ENCODE measurements around the gene NIBAN1.

GRCh38 chr1:184929711-184930202, 44.6 kb downstream of the NIBAN1 start:
- TF ChIP-seq, protein P1, sequence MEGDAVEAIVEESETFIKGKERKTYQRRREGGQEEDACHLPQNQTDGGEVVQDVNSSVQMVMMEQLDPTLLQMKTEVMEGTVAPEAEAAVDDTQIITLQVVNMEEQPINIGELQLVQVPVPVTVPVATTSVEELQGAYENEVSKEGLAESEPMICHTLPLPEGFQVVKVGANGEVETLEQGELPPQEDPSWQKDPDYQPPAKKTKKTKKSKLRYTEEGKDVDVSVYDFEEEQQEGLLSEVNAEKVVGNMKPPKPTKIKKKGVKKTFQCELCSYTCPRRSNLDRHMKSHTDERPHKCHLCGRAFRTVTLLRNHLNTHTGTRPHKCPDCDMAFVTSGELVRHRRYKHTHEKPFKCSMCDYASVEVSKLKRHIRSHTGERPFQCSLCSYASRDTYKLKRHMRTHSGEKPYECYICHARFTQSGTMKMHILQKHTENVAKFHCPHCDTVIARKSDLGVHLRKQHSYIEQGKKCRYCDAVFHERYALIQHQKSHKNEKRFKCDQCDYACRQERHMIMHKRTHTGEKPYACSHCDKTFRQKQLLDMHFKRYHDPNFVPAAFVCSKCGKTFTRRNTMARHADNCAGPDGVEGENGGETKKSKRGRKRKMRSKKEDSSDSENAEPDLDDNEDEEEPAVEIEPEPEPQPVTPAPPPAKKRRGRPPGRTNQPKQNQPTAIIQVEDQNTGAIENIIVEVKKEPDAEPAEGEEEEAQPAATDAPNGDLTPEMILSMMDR (IDR thresholded peaks at IDR 0.05; ENCODE audit: extremely low read depth in 1 of 2, insufficient read depth in 1 of 2, low read depth in 1 of 2, low read length in 2 of 2), result no peak
- TF ChIP-seq EZH2 (IDR thresholded peaks at IDR 0.05; ENCODE audit: borderline replicate concordance, low read depth, low read length, severe bottlenecking), result no peak
- TF ChIP-seq POLR2A (IDR thresholded peaks at IDR 0.05; ENCODE audit: low read depth, low read length), result no peak
- TF ChIP-seq POLR2AphosphoS5 (IDR thresholded peaks at IDR 0.05; ENCODE audit: insufficient read depth, low read depth, low read length), result no peak
- no peak for TF ChIP-seq GATA2 (IDR thresholded peaks at IDR 0.05; ENCODE audit: insufficient read depth, insufficient read length, low read depth, low read length)
- TF ChIP-seq MYC (IDR thresholded peaks at IDR 0.05; ENCODE audit: low read depth, low read length), result no peak
- TF ChIP-seq, protein P2, sequence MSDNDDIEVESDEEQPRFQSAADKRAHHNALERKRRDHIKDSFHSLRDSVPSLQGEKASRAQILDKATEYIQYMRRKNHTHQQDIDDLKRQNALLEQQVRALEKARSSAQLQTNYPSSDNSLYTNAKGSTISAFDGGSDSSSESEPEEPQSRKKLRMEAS (IDR thresholded peaks at IDR 0.05; ENCODE audit: insufficient read depth, insufficient read length), result no peak

Data from endothelial cell of umbilical vein (primary cell).